VCaP (cell line): ENCODE data around the gene ANKRD11.

Experiments
- H3K27ac ChIP-seq: fragments of 450-650 bp; 2 replicates; pipeline ENCODE4 v1.5.1; 2017
- TF ChIP-seq, protein P1 (sequence below): fragments of 450-650 bp; conservative IDR thresholded peaks from 2 replicates; pipeline ENCODE4 v1.5.1; 2017; ENCODE audit warnings: mild to moderate bottlenecking, moderate library complexity

Gene ANKRD11

DNA sequence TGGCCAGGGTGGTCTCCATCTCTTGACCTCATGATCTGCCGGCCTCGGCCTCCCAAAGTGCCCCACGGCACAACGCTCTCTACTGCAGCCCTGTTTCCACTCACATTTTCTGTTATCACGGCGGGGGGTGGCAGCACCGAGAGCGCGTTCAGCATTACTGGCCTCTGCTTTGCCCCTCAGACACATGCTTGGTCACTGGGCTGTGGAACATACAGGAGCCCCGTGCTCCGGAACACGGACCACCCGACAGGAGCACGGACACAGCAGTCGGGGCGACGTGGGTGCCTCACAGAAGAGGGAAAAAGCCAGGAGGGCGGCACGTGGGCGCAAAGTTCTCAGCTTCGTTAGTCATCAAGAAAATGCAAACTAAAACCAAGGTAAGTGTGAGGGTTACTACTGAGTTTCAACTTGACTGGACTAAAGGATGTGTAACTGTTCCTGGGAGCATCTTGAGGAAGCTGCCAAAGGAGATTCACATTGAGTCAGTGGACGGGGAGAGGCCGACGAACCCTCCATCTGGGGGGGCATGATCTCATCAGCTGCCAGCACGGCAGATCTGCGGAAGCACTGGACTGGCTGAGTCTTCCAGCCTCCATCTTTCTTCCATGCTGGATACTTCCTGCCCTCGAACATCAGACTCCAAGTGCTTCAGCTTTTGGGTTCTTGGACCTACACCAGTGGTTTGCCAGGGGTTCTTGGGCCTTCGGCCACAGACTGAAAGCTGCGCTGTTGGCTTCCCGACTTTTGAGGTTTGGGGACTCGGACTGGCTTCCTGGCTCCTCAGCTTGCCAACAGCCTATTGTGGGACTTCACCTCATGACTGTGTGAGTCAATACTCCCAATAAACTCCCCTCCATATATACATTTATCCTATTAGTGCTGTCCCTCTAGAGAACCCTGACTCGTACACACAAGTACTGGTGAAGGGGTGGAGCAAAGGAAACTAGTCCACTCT is 166.0 kb downstream of the ANKRD11 start:
- H3K27ac ChIP-seq, result no peak overlapping the region

DNA sequence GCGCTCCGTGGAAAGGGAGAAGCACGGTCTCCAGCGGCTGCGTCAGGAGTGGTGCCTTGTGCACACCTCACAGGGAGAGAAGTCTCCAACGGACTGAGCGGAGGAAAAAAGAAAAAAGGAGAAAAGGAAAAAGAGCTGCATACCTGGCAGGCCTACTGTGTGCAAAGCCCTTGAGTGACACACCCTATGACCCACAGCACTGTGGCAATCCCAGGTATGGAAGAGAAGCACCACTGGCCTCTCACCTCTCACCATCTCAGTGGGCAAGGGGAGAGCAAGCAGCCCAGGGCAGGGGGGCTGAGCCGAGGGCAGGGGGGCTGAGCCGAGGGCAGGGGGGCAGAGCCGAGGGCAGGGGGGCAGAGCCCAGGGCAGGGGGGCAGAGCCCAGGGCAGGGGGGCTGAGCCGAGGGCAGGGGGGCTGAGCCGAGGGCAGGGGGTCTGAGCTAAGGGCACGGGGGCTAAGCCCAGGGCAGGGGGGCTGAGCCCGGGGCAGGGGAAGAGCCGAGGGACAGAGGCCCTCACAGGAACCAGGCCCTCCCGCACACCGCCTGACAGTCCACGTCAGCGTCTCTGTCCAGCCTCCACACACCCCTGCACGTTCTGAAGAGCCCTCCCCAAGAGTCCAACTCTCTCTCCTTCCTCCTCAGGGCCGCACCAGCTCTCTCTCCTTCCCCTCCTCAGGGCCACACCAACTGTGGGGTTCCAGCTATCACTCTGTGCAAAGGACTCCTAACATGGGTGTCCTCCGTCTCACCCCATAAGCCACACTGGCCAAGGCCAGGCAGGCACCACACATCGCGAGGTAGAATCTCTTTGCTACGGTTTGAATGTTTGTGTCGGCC is 167.0 kb downstream of the ANKRD11 start:
- no peak overlapping the region for H3K27ac ChIP-seq

More for the DNA sequence above, 166.0 kb downstream of the ANKRD11 start:
- TF ChIP-seq, protein P1, sequence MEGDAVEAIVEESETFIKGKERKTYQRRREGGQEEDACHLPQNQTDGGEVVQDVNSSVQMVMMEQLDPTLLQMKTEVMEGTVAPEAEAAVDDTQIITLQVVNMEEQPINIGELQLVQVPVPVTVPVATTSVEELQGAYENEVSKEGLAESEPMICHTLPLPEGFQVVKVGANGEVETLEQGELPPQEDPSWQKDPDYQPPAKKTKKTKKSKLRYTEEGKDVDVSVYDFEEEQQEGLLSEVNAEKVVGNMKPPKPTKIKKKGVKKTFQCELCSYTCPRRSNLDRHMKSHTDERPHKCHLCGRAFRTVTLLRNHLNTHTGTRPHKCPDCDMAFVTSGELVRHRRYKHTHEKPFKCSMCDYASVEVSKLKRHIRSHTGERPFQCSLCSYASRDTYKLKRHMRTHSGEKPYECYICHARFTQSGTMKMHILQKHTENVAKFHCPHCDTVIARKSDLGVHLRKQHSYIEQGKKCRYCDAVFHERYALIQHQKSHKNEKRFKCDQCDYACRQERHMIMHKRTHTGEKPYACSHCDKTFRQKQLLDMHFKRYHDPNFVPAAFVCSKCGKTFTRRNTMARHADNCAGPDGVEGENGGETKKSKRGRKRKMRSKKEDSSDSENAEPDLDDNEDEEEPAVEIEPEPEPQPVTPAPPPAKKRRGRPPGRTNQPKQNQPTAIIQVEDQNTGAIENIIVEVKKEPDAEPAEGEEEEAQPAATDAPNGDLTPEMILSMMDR, result no peak

DNA sequence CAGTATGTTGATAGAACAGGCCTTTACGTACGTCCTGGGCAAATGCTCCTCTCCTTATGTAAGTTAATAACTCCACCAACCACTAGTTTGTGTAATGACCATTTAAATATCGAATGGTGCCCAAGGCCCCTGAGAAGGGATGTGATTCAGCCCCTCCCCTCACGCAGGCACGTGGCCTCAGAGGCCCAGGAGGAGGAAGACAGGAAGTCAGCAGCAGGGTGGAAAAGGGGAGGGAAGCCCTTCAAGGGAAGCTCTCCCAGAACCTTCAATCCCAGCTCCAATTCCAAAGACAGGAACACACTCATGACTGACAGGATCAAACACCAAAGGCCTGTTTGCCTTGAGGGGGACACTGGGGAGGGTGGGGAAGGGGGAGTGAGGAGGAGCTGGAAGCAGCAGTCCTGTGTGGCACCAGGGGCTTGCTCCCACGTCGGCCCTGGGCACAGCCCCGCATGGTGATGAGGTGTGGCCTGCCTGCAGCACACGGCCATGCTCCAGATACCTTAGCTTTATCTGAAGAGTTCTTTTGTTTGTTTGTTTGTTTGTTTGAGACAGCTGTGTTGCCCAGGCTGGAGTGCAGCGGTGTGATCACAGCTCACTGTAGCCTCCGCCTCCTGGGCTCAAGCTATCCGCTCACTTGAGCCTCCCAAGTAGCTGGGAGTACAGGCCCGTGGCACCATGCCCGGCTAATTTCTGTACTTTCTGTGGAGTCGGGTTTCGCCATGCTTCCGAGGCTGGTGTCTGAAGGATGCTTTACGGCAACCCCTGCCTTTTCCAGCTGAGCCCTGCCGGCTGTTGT is 167.8 kb downstream of the ANKRD11 start:
- H3K27ac ChIP-seq, result no peak overlapping the region
- TF ChIP-seq, protein P1, result no peak

More for the DNA sequence above, 167.0 kb downstream of the ANKRD11 start:
- TF ChIP-seq, protein P1, result no peak

DNA sequence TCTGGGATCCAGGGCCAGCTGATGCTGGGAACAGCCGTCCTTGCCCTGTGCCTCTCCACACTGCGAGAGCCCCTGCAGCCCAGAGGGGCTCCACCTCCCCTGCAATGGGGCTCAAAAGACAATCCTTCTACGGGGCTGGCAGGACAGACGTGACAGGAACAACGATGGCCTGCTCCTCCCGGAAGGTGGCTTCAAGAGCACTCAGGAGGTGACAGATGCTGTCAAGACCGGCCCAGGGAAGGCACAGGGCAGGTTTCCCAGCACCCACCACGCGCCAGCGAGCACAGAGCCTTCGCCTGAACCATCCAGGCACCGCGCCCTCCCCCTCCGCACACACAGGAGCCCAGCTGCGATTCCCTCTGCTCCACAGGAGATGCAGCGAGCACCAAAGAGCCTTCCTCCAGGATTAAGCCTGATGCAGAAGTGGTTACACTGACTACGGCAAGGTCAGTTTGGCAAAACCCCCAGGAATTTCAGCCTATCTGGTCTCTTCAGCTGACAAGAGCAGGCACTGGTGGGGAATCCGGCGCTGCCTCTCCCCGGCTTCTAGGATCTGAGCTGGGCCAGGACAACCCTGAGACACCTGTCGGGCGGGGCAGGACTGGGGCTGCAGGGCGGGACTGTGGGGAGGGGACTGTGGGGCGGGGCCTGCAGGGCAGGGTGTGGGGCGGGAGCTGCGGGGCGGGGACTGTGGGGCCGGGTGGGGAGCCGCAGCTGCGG is 169.4 kb downstream of the ANKRD11 start:
- peak overlapping the region; percentile 19; the same call in 1 of the 2 replicates for H3K27ac ChIP-seq
- TF ChIP-seq, protein P1, result no peak

DNA sequence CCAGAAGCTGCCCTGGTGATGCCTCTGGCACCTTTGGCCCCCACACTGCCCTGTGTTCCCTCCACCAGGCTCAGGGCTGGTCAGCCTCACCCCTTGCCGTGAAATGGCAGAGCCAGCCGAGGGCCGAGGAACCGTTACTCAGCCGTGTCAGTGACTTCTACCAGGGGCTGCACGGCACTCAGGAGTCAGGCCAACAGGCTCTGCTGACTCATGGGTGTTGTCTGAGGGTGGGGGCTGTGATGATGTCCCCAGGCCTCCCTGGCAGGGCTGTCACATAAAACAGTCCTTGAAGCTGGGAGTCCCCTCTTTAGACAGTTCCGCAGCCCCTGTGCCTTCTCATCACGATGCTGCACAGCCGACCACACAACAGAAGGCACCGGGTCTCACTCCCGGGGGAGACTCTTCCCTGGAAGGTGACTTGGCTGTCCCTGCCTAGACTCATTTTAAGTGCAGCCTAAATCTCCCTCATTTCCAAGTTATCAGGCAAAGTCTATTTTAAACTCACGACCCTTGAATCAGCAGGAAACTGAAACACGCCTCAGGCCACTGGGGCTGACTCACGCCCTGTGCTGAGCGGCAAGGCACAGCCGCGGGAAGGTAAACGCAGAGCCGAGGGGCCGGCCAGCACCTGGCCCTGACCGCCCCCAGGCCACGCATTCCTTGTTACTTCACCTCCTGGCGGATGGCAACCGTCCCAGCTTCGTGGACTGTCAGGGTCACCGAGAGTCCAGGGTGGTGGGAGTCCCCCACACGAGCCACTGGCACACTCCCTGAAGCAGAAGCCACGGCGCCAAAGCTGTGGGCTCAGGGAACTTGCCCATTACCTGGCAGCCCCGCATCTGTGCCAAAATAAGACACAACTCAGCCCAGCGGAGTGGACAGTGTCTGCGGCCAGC is 170.2 kb downstream of the ANKRD11 start:
- peak overlapping the region; percentile 19; the same call in 1 of the 2 replicates for H3K27ac ChIP-seq
- TF ChIP-seq, protein P1, result no peak

DNA sequence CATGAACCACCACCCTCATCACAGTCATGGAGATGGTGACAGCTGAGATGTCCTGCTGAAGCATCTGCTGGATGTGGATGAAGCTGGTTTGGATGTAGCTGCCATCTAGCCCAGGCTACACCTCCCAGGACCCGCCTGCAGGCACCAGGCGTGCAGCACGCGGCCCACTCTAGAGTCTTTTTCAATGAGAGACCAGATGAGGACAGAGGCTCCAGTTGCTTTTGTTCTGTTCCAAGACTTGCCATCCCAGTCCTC is 170.8 kb downstream of the ANKRD11 start:
- TF ChIP-seq, protein P1, result no peak
- H3K27ac ChIP-seq, result no peak overlapping the region
